H9 (cell line): ENCODE results near the gene FGD6. TPM values are rescaled to one million over a fixed set of nuclear protein-coding genes. Genes with fewer than 3 reads are reported as not detected.
A peak's percentile ranks its signal among the peaks of the same experiment; 100 is the strongest.

Experiments used
- DNase-seq: peaks from one replicate; pipeline ENCODE4 v3.0.0-alpha.2; 2017
- H2AFZ ChIP-seq: one replicate; pipeline ENCODE4 v1.6.1; 2013; ENCODE audit warnings: mild to moderate bottlenecking, low read length, control low read depth, moderate library complexity
- H2AK5ac ChIP-seq: 2 replicates; pipeline ENCODE4 v1.6.1; 2013; ENCODE audit warnings: low read length, control low read depth, mixed read lengths; ENCODE audit not compliant: insufficient read length
- H2BK120ac ChIP-seq: one replicate; pipeline ENCODE4 v1.6.1; 2013; ENCODE audit warnings: low read depth, mild to moderate bottlenecking, low read length, control low read depth, inconsistent platforms; ENCODE audit not compliant: poor library complexity, severe bottlenecking
- H2BK12ac ChIP-seq: 2 replicates; pipeline ENCODE4 v1.6.1; 2013; ENCODE audit warnings: low read length, control low read depth, mixed read lengths, low read depth; ENCODE audit not compliant: insufficient read length
- H2BK15ac ChIP-seq: 2 replicates; pipeline ENCODE4 v1.6.1; 2013; ENCODE audit warnings: low read depth, low read length, control low read depth
- H2BK20ac ChIP-seq: one replicate; pipeline ENCODE4 v1.6.1; 2013; ENCODE audit warnings: low read depth, mild to moderate bottlenecking, low read length, control low read depth, inconsistent platforms; ENCODE audit not compliant: poor library complexity, severe bottlenecking
- H2BK5ac ChIP-seq: 2 replicates; pipeline ENCODE4 v1.6.1; 2013; ENCODE audit warnings: low read length, control low read depth, mixed read lengths; ENCODE audit not compliant: insufficient read length
- H3K14ac ChIP-seq: 2 replicates; pipeline ENCODE4 v1.6.1; 2013; ENCODE audit warnings: low read length, control low read depth; ENCODE audit not compliant: insufficient read depth
- H3K18ac ChIP-seq: 2 replicates; pipeline ENCODE4 v1.6.1; 2013; ENCODE audit warnings: low read depth, mild to moderate bottlenecking, mixed read lengths, low read length, control low read depth; ENCODE audit not compliant: insufficient read length
- H3K23ac ChIP-seq: 2 replicates; pipeline ENCODE4 v1.6.1; 2013; ENCODE audit warnings: low read length, control low read depth, mixed read lengths, low read depth; ENCODE audit not compliant: insufficient read length
- H3K23me2 ChIP-seq: 2 replicates; pipeline ENCODE4 v1.6.1; 2013; ENCODE audit warnings: low read depth, mild to moderate bottlenecking, mixed read lengths, low read length, control low read depth; ENCODE audit not compliant: insufficient read length, poor library complexity, severe bottlenecking
- H3K27ac ChIP-seq: 2 replicates; pipeline ENCODE4 v1.5.1; 2013; ENCODE audit warnings: low read length, control low read depth, mixed read lengths, low read depth; ENCODE audit not compliant: insufficient read length
- H3K27me3 ChIP-seq: 2 replicates; pipeline ENCODE4 v1.6.1; 2013; ENCODE audit warnings: low read length, control low read depth, inconsistent platforms; ENCODE audit not compliant: insufficient read depth
- H3K4ac ChIP-seq: 2 replicates; pipeline ENCODE4 v1.6.1; 2013; ENCODE audit warnings: low read depth, mild to moderate bottlenecking, control low read depth, inconsistent platforms, low read length, moderate library complexity
- H3K4me1 ChIP-seq: 2 replicates; pipeline ENCODE4 v1.6.1; 2013; ENCODE audit warnings: low read length, control low read depth, inconsistent platforms; ENCODE audit not compliant: insufficient read depth
- H3K4me2 ChIP-seq: 2 replicates; pipeline ENCODE4 v1.6.1; 2013; ENCODE audit warnings: low read length, control low read depth, mixed read lengths; ENCODE audit not compliant: insufficient read length, insufficient read depth
- H3K56ac ChIP-seq: 2 replicates; pipeline ENCODE4 v1.6.1; 2013; ENCODE audit warnings: low read depth, mild to moderate bottlenecking, mixed read lengths, low read length, control low read depth; ENCODE audit not compliant: insufficient read length
- H3K79me1 ChIP-seq: 2 replicates; pipeline ENCODE4 v1.6.1; 2013; ENCODE audit warnings: low read depth, mild to moderate bottlenecking, moderate library complexity, low read length, control low read depth, inconsistent platforms; ENCODE audit not compliant: insufficient read depth, poor library complexity, severe bottlenecking
- H3K79me2 ChIP-seq: 2 replicates; pipeline ENCODE4 v1.6.1; 2013; ENCODE audit warnings: low read length, control low read depth, inconsistent platforms; ENCODE audit not compliant: insufficient read depth
- H3K9ac ChIP-seq: 2 replicates; pipeline ENCODE4 v1.6.1; 2013; ENCODE audit warnings: low read length, control low read depth, mixed read lengths; ENCODE audit not compliant: insufficient read length; ENCODE audit errors: extremely low read depth
- H3K9me3 ChIP-seq: one replicate; pipeline ENCODE4 v1.6.1; 2013; ENCODE audit warnings: low read depth, low read length, inconsistent platforms; ENCODE audit not compliant: control insufficient read depth
- H3T11ph ChIP-seq: one replicate; pipeline ENCODE4 v1.6.1; 2013; ENCODE audit warnings: mild to moderate bottlenecking, low read length, control low read depth, inconsistent platforms
- H4K20me1 ChIP-seq: one replicate; pipeline ENCODE4 v1.6.1; 2013; ENCODE audit not compliant: control insufficient read depth, insufficient read length, insufficient read depth
- H4K5ac ChIP-seq: 2 replicates; pipeline ENCODE4 v1.6.1; 2013; ENCODE audit warnings: low read depth, mild to moderate bottlenecking, mixed read lengths, low read length, control low read depth; ENCODE audit not compliant: insufficient read length
- H4K8ac ChIP-seq: replicated peaks from 2 replicates; pipeline ENCODE4 v1.6.1; 2013; ENCODE audit warnings: low read length, control low read depth, mixed read lengths, low read depth; ENCODE audit not compliant: insufficient read length
- H4K91ac ChIP-seq: 2 replicates; pipeline ENCODE4 v1.6.1; 2013; ENCODE audit warnings: low read depth, mild to moderate bottlenecking, moderate library complexity, mixed read lengths, low read length, control low read depth; ENCODE audit not compliant: insufficient read length
- H3K27ac Mint-ChIP-seq, 3 experiments: 2 replicates in 2 of 3; 3 replicates in 1 of 3; pipeline ENCODE4 v1.8.0; 2020 to 2021; ENCODE audit warnings: mixed read lengths in 3 of 3, mild to moderate bottlenecking in 1 of 3, moderate library complexity in 1 of 3
- H3K27me3 Mint-ChIP-seq: 2 replicates; pipeline ENCODE4 v1.8.0; 2021; ENCODE audit warnings: low read depth, mild to moderate bottlenecking, moderate library complexity, mixed read lengths
- H3K36me3 Mint-ChIP-seq, 3 experiments: 2 replicates in 2 of 3; 3 replicates in 1 of 3; pipeline ENCODE4 v1.8.0; 2020 to 2021; ENCODE audit warnings: low read depth in 3 of 3, mixed read lengths in 3 of 3; ENCODE audit not compliant: insufficient read depth in 1 of 3
- H3K4me1 Mint-ChIP-seq, 2 experiments: 2 replicates each; pipeline ENCODE4 v1.8.0; 2020; ENCODE audit warnings: mixed read lengths in 2 of 2
- H3K4me3 Mint-ChIP-seq, 2 experiments: 2 replicates in 1 of 2; 3 replicates in 1 of 2; pipeline ENCODE4 v1.8.0; 2020 to 2021; ENCODE audit warnings: mild to moderate bottlenecking in 2 of 2, mixed read lengths in 2 of 2, moderate library complexity in 1 of 2
- H3K9me3 Mint-ChIP-seq, 2 experiments: 2 replicates in 1 of 2; 3 replicates in 1 of 2; pipeline ENCODE4 v1.8.0; 2020; ENCODE audit warnings: mild to moderate bottlenecking in 2 of 2, mixed read lengths in 2 of 2, moderate library complexity in 1 of 2
- WGBS: extraction: QIAGEN DNeasy Blood & Tissue Kit; methylation state at CpG from one replicate; pipeline ENCODE4 v1.1.7; 2013; ENCODE audit warnings: missing lambda C conversion rate, low lambda C conversion rate, mixed read lengths; ENCODE audit not compliant: insufficient read length; ENCODE audit errors: extremely low coverage; 5-methylcytosine and 5-hydroxymethylcytosine counted together
- total RNA-seq: library from RNA; stranded (reverse); gene quantifications from 2 replicates; pipeline ENCODE4 v1.2.1, GENCODE V29; 2021
- TF ChIP-seq, protein P1 (sequence below): fragments of 200-600 bp; sonication (generic); conservative IDR thresholded peaks from 3 replicates; pipeline ENCODE4 v1.8.0; 2021; ENCODE audit warnings: antibody characterized with exemption, mild to moderate bottlenecking

The FGD6 gene
- total RNA-seq, 1 experiment from 2014 or later: 39.5 TPM

- Histone ChIP-seq H3K18ac (peak overlapping the region; percentile 14), H2BK20ac (no peak overlapping the region), H3K23me2 (no peaks in the 10 kb centered on the region), H3K4me2 (no peak overlapping the region), H2BK15ac (no peak overlapping the region), H3K27ac (peak overlapping the region; percentile 98), H3K4ac (no peak overlapping the region), H3T11ph (no peak overlapping the region), H3K27me3 (no peaks in the 10 kb centered on the region), H4K5ac (no peak overlapping the region), H3K9ac (no peak overlapping the region), H2BK5ac (no peak overlapping the region), H2BK120ac (no peak overlapping the region), H3K79me2 (peaks cover 2% of the 10 kb centered on the region; the same call in 1 of the 2 replicates), H3K79me1 (no peaks in the 10 kb centered on the region), H2AK5ac (no peak overlapping the region), H3K23ac (no peak overlapping the region), H2AFZ (no peak overlapping the region), H4K8ac (no peak overlapping the region), H2BK12ac (no peak overlapping the region), H3K9me3 (no peaks in the 10 kb centered on the region), H4K20me1 (no peaks in the 10 kb centered on the region), H3K56ac (no peak overlapping the region), H3K4me1 (peaks cover 33% of the 10 kb centered on the region), H3K14ac (no peak overlapping the region), H4K91ac (no peak overlapping the region)
- peaks cover 19 to 28% (median 24%) of the 10 kb centered on the region in 3 experiments for H3K36me3 Mint-ChIP-seq
- H3K27me3 Mint-ChIP-seq: no peaks in the 10 kb centered on the region
- peak overlapping the region; percentile 87 to 98 (median 98) for H3K27ac Mint-ChIP-seq
- peaks cover 84 to 86% of the 10 kb centered on the region in 2 experiments for H3K4me1 Mint-ChIP-seq
- no peaks in the 10 kb centered on the region for H3K9me3 Mint-ChIP-seq
- H3K4me3 Mint-ChIP-seq: peak overlapping the region in 1 of 2 experiments; percentile 64; a peak in 1 of 5 replicates
- DNase-seq: no peak
- no CpG with 5 or more reads among the region's 2 CpGs for WGBS
- TF ChIP-seq, protein P1, sequence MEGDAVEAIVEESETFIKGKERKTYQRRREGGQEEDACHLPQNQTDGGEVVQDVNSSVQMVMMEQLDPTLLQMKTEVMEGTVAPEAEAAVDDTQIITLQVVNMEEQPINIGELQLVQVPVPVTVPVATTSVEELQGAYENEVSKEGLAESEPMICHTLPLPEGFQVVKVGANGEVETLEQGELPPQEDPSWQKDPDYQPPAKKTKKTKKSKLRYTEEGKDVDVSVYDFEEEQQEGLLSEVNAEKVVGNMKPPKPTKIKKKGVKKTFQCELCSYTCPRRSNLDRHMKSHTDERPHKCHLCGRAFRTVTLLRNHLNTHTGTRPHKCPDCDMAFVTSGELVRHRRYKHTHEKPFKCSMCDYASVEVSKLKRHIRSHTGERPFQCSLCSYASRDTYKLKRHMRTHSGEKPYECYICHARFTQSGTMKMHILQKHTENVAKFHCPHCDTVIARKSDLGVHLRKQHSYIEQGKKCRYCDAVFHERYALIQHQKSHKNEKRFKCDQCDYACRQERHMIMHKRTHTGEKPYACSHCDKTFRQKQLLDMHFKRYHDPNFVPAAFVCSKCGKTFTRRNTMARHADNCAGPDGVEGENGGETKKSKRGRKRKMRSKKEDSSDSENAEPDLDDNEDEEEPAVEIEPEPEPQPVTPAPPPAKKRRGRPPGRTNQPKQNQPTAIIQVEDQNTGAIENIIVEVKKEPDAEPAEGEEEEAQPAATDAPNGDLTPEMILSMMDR: no peak
Observed at GRCh38 chr12:95205016-95205624, 12.1 kb downstream of the FGD6 start.
